H9 (cell line): ENCODE results near the gene LDHA. TPM values are rescaled to one million over a fixed set of nuclear protein-coding genes. Genes with fewer than 3 reads are reported as not detected.

Experiments used
- DNase-seq: peaks from one replicate; pipeline ENCODE4 v3.0.0-alpha.2; 2017
- H2AFZ ChIP-seq: one replicate; pipeline ENCODE4 v1.6.1; 2013; ENCODE audit warnings: mild to moderate bottlenecking, low read length, control low read depth, moderate library complexity
- H2AK5ac ChIP-seq: 2 replicates; pipeline ENCODE4 v1.6.1; 2013; ENCODE audit warnings: low read length, control low read depth, mixed read lengths; ENCODE audit not compliant: insufficient read length
- H2BK120ac ChIP-seq: one replicate; pipeline ENCODE4 v1.6.1; 2013; ENCODE audit warnings: low read depth, mild to moderate bottlenecking, low read length, control low read depth, inconsistent platforms; ENCODE audit not compliant: poor library complexity, severe bottlenecking
- H2BK12ac ChIP-seq: 2 replicates; pipeline ENCODE4 v1.6.1; 2013; ENCODE audit warnings: low read length, control low read depth, mixed read lengths, low read depth; ENCODE audit not compliant: insufficient read length
- H2BK15ac ChIP-seq: 2 replicates; pipeline ENCODE4 v1.6.1; 2013; ENCODE audit warnings: low read depth, low read length, control low read depth
- H2BK20ac ChIP-seq: one replicate; pipeline ENCODE4 v1.6.1; 2013; ENCODE audit warnings: low read depth, mild to moderate bottlenecking, low read length, control low read depth, inconsistent platforms; ENCODE audit not compliant: poor library complexity, severe bottlenecking
- H2BK5ac ChIP-seq: 2 replicates; pipeline ENCODE4 v1.6.1; 2013; ENCODE audit warnings: low read length, control low read depth, mixed read lengths; ENCODE audit not compliant: insufficient read length
- H3K14ac ChIP-seq: 2 replicates; pipeline ENCODE4 v1.6.1; 2013; ENCODE audit warnings: low read length, control low read depth; ENCODE audit not compliant: insufficient read depth
- H3K18ac ChIP-seq: 2 replicates; pipeline ENCODE4 v1.6.1; 2013; ENCODE audit warnings: low read depth, mild to moderate bottlenecking, mixed read lengths, low read length, control low read depth; ENCODE audit not compliant: insufficient read length
- H3K23ac ChIP-seq: 2 replicates; pipeline ENCODE4 v1.6.1; 2013; ENCODE audit warnings: low read length, control low read depth, mixed read lengths, low read depth; ENCODE audit not compliant: insufficient read length
- H3K23me2 ChIP-seq: 2 replicates; pipeline ENCODE4 v1.6.1; 2013; ENCODE audit warnings: low read depth, mild to moderate bottlenecking, mixed read lengths, low read length, control low read depth; ENCODE audit not compliant: insufficient read length, poor library complexity, severe bottlenecking
- H3K27ac ChIP-seq: 2 replicates; pipeline ENCODE4 v1.5.1; 2013; ENCODE audit warnings: low read length, control low read depth, mixed read lengths, low read depth; ENCODE audit not compliant: insufficient read length
- H3K27me3 ChIP-seq: 2 replicates; pipeline ENCODE4 v1.6.1; 2013; ENCODE audit warnings: low read length, control low read depth, inconsistent platforms; ENCODE audit not compliant: insufficient read depth
- H3K4ac ChIP-seq: 2 replicates; pipeline ENCODE4 v1.6.1; 2013; ENCODE audit warnings: low read depth, mild to moderate bottlenecking, control low read depth, inconsistent platforms, low read length, moderate library complexity
- H3K4me1 ChIP-seq: 2 replicates; pipeline ENCODE4 v1.6.1; 2013; ENCODE audit warnings: low read length, control low read depth, inconsistent platforms; ENCODE audit not compliant: insufficient read depth
- H3K4me2 ChIP-seq: 2 replicates; pipeline ENCODE4 v1.6.1; 2013; ENCODE audit warnings: low read length, control low read depth, mixed read lengths; ENCODE audit not compliant: insufficient read length, insufficient read depth
- H3K56ac ChIP-seq: 2 replicates; pipeline ENCODE4 v1.6.1; 2013; ENCODE audit warnings: low read depth, mild to moderate bottlenecking, mixed read lengths, low read length, control low read depth; ENCODE audit not compliant: insufficient read length
- H3K79me1 ChIP-seq: 2 replicates; pipeline ENCODE4 v1.6.1; 2013; ENCODE audit warnings: low read depth, mild to moderate bottlenecking, moderate library complexity, low read length, control low read depth, inconsistent platforms; ENCODE audit not compliant: insufficient read depth, poor library complexity, severe bottlenecking
- H3K79me2 ChIP-seq: 2 replicates; pipeline ENCODE4 v1.6.1; 2013; ENCODE audit warnings: low read length, control low read depth, inconsistent platforms; ENCODE audit not compliant: insufficient read depth
- H3K9ac ChIP-seq: 2 replicates; pipeline ENCODE4 v1.6.1; 2013; ENCODE audit warnings: low read length, control low read depth, mixed read lengths; ENCODE audit not compliant: insufficient read length; ENCODE audit errors: extremely low read depth
- H3K9me3 ChIP-seq: one replicate; pipeline ENCODE4 v1.6.1; 2013; ENCODE audit warnings: low read depth, low read length, inconsistent platforms; ENCODE audit not compliant: control insufficient read depth
- H3T11ph ChIP-seq: one replicate; pipeline ENCODE4 v1.6.1; 2013; ENCODE audit warnings: mild to moderate bottlenecking, low read length, control low read depth, inconsistent platforms
- H4K20me1 ChIP-seq: one replicate; pipeline ENCODE4 v1.6.1; 2013; ENCODE audit not compliant: control insufficient read depth, insufficient read length, insufficient read depth
- H4K5ac ChIP-seq: 2 replicates; pipeline ENCODE4 v1.6.1; 2013; ENCODE audit warnings: low read depth, mild to moderate bottlenecking, mixed read lengths, low read length, control low read depth; ENCODE audit not compliant: insufficient read length
- H4K8ac ChIP-seq: replicated peaks from 2 replicates; pipeline ENCODE4 v1.6.1; 2013; ENCODE audit warnings: low read length, control low read depth, mixed read lengths, low read depth; ENCODE audit not compliant: insufficient read length
- H4K91ac ChIP-seq: 2 replicates; pipeline ENCODE4 v1.6.1; 2013; ENCODE audit warnings: low read depth, mild to moderate bottlenecking, moderate library complexity, mixed read lengths, low read length, control low read depth; ENCODE audit not compliant: insufficient read length
- H3K27ac Mint-ChIP-seq, 3 experiments: 2 replicates in 2 of 3; 3 replicates in 1 of 3; pipeline ENCODE4 v1.8.0; 2020 to 2021; ENCODE audit warnings: mixed read lengths in 3 of 3, mild to moderate bottlenecking in 1 of 3, moderate library complexity in 1 of 3
- H3K27me3 Mint-ChIP-seq: 2 replicates; pipeline ENCODE4 v1.8.0; 2021; ENCODE audit warnings: low read depth, mild to moderate bottlenecking, moderate library complexity, mixed read lengths
- H3K36me3 Mint-ChIP-seq, 3 experiments: 2 replicates in 2 of 3; 3 replicates in 1 of 3; pipeline ENCODE4 v1.8.0; 2020 to 2021; ENCODE audit warnings: low read depth in 3 of 3, mixed read lengths in 3 of 3; ENCODE audit not compliant: insufficient read depth in 1 of 3
- H3K4me1 Mint-ChIP-seq, 2 experiments: 2 replicates each; pipeline ENCODE4 v1.8.0; 2020; ENCODE audit warnings: mixed read lengths in 2 of 2
- H3K4me3 Mint-ChIP-seq, 2 experiments: 2 replicates in 1 of 2; 3 replicates in 1 of 2; pipeline ENCODE4 v1.8.0; 2020 to 2021; ENCODE audit warnings: mild to moderate bottlenecking in 2 of 2, mixed read lengths in 2 of 2, moderate library complexity in 1 of 2
- H3K9me3 Mint-ChIP-seq, 2 experiments: 2 replicates in 1 of 2; 3 replicates in 1 of 2; pipeline ENCODE4 v1.8.0; 2020; ENCODE audit warnings: mild to moderate bottlenecking in 2 of 2, mixed read lengths in 2 of 2, moderate library complexity in 1 of 2
- WGBS: extraction: QIAGEN DNeasy Blood & Tissue Kit; methylation state at CpG from one replicate; pipeline ENCODE4 v1.1.7; 2013; ENCODE audit warnings: missing lambda C conversion rate, low lambda C conversion rate, mixed read lengths; ENCODE audit not compliant: insufficient read length; ENCODE audit errors: extremely low coverage; 5-methylcytosine and 5-hydroxymethylcytosine counted together
- total RNA-seq: library from RNA; stranded (reverse); gene quantifications from 2 replicates; pipeline ENCODE4 v1.2.1, GENCODE V29; 2021
- TF ChIP-seq, protein P1 (sequence below): fragments of 200-600 bp; sonication (generic); conservative IDR thresholded peaks from 3 replicates; pipeline ENCODE4 v1.8.0; 2021; ENCODE audit warnings: antibody characterized with exemption, mild to moderate bottlenecking

The LDHA gene
- total RNA-seq, 1 experiment from 2014 or later, result 720 TPM

DNA sequence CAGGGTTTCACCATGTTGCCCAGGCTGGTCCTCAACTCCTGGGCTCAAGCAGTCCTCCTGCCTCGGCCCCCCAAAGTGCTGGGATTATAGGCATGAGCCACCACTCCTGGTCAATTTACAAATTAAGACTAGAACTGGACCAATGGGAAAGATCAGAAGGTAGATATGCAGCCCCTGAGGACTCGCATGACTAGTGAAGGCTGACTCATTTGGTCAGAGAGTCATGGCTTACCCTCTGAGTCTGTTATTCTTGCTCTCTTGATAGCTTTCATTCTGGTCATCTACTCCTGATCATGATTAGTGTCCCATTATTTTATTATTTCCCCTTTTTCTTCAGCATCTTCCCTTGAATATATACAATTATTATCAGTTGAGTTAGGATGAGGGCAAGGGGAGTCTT is 58.6 kb downstream of the LDHA start:
- H3K79me2 ChIP-seq, result no peaks in the 10 kb centered on the region
- H3K9ac ChIP-seq, result no peak overlapping the region
- no peaks in the 10 kb centered on the region for H3K4me1 ChIP-seq
- H3K27me3 ChIP-seq, result no peaks in the 10 kb centered on the region
- H3K23me2 ChIP-seq, result no peaks in the 10 kb centered on the region
- H3K18ac ChIP-seq, result no peak overlapping the region
- no peak overlapping the region for H3K27ac Mint-ChIP-seq
- H3K14ac ChIP-seq, result no peak overlapping the region
- TF ChIP-seq, protein P1, sequence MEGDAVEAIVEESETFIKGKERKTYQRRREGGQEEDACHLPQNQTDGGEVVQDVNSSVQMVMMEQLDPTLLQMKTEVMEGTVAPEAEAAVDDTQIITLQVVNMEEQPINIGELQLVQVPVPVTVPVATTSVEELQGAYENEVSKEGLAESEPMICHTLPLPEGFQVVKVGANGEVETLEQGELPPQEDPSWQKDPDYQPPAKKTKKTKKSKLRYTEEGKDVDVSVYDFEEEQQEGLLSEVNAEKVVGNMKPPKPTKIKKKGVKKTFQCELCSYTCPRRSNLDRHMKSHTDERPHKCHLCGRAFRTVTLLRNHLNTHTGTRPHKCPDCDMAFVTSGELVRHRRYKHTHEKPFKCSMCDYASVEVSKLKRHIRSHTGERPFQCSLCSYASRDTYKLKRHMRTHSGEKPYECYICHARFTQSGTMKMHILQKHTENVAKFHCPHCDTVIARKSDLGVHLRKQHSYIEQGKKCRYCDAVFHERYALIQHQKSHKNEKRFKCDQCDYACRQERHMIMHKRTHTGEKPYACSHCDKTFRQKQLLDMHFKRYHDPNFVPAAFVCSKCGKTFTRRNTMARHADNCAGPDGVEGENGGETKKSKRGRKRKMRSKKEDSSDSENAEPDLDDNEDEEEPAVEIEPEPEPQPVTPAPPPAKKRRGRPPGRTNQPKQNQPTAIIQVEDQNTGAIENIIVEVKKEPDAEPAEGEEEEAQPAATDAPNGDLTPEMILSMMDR, result no peak
- no peaks in the 10 kb centered on the region for H3K9me3 Mint-ChIP-seq
- no peaks in the 10 kb centered on the region for H3K79me1 ChIP-seq
- no peak overlapping the region for H4K91ac ChIP-seq
- H4K5ac ChIP-seq, result no peak overlapping the region
- no peak overlapping the region for H2AK5ac ChIP-seq
- H3T11ph ChIP-seq, result no peak overlapping the region
- H2BK12ac ChIP-seq, result no peak overlapping the region
- no peak overlapping the region for H4K8ac ChIP-seq
- no peak for DNase-seq
- no peak overlapping the region for H3K27ac ChIP-seq
- no peaks in the 10 kb centered on the region for H3K36me3 Mint-ChIP-seq
- H3K56ac ChIP-seq, result no peak overlapping the region
- no CpG with 5 or more reads among the region's 2 CpGs for WGBS
- no peak overlapping the region for H2BK20ac ChIP-seq
- no peaks in the 10 kb centered on the region for H3K9me3 ChIP-seq
- H2BK120ac ChIP-seq, result no peak overlapping the region
- H3K4me2 ChIP-seq, result no peak overlapping the region
- H3K23ac ChIP-seq, result no peak overlapping the region
- no peak overlapping the region for H2BK15ac ChIP-seq
- no peak overlapping the region for H3K4me3 Mint-ChIP-seq
- no peak overlapping the region for H3K4ac ChIP-seq
- peaks cover under 1% of the 10 kb centered on the region in 2 experiments; a peak in 2 of 4 replicates for H3K4me1 Mint-ChIP-seq
- H2AFZ ChIP-seq, result no peak overlapping the region
- H2BK5ac ChIP-seq, result no peak overlapping the region
- no peaks in the 10 kb centered on the region for H4K20me1 ChIP-seq
- peaks cover 4% of the 10 kb centered on the region; the same call in 1 of the 2 replicates for H3K27me3 Mint-ChIP-seq
